ENCODE data around the gene NMNAT3. TPM values are rescaled to one million over a fixed set of nuclear protein-coding genes. Genes with fewer than 3 reads are reported as not detected.

NMNAT3 gene
- total RNA-seq, 2 donors from 2014 or later: 1.2 to 1.6 TPM

GRCh38 chr3:139695426-139696313 lies 17.9 kb upstream of the NMNAT3 start:
- Histone ChIP-seq H3K4me1 (ENCODE audit: control insufficient read depth, insufficient read depth, low read length) (no peaks in the 10 kb centered on the region), H3K9me3 (ENCODE audit: control insufficient read depth, low read length) (no peaks in the 10 kb centered on the region), H3K9ac (ENCODE audit: extremely low read depth, low read length, poor library complexity, severe bottlenecking) (no peak overlapping the region), H3K36me3 (ENCODE audit: control insufficient read depth, insufficient read depth, low read length) (no peaks in the 10 kb centered on the region), H3K27ac (ENCODE audit: low read depth, low read length) (no peak overlapping the region), H3K4me3 (ENCODE audit: low read length) (no peak overlapping the region), H3K27me3 (ENCODE audit: control insufficient read depth, insufficient read depth, low read length, poor library complexity, severe bottlenecking) (peaks cover 3% of the 10 kb centered on the region)
- Mint-ChIP-seq H3K4me1 (peaks cover 7% of the 10 kb centered on the region), H3K4me3 (no peak overlapping the region), H3K9me3 (no peaks in the 10 kb centered on the region), H3K27ac (no peak overlapping the region), H3K36me3 (ENCODE audit: low read depth) (no peaks in the 10 kb centered on the region), H3K27me3 (ENCODE audit: insufficient read depth) (peaks cover 4% of the 10 kb centered on the region)
- 81 to 83% methylated on average over 5 to 6 of the region's 6 CpGs for WGBS, 2 experiments (ENCODE audit: insufficient coverage in 1 of 2, insufficient read length in 1 of 2)
- TF ChIP-seq CTCF (conservative IDR thresholded peaks at IDR 0.05): no peak
- DNase-seq: no peak

GRCh38 chr3:139695007-139695406 lies 17.2 kb upstream of the NMNAT3 start:
- Mint-ChIP-seq H3K27me3 (ENCODE audit: insufficient read depth) (no peaks in the 10 kb centered on the region), H3K4me3 (no peak overlapping the region), H3K4me1 (peaks cover 7% of the 10 kb centered on the region), H3K9me3 (no peaks in the 10 kb centered on the region), H3K36me3 (ENCODE audit: low read depth) (no peaks in the 10 kb centered on the region), H3K27ac (no peak overlapping the region)
- Histone ChIP-seq H3K27me3 (ENCODE audit: control insufficient read depth, insufficient read depth, low read length, poor library complexity, severe bottlenecking) (no peaks in the 10 kb centered on the region), H3K4me1 (ENCODE audit: control insufficient read depth, insufficient read depth, low read length) (no peaks in the 10 kb centered on the region), H3K9ac (ENCODE audit: extremely low read depth, low read length, poor library complexity, severe bottlenecking) (no peak overlapping the region), H3K4me3 (ENCODE audit: low read length) (no peak overlapping the region), H3K9me3 (ENCODE audit: control insufficient read depth, low read length) (no peaks in the 10 kb centered on the region), H3K27ac (ENCODE audit: low read depth, low read length) (no peak overlapping the region), H3K36me3 (ENCODE audit: control insufficient read depth, insufficient read depth, low read length) (no peaks in the 10 kb centered on the region)
- no peak for DNase-seq
- 67 to 90% methylated on average over 1 to 3 of the region's 3 CpGs for WGBS, 2 experiments (ENCODE audit: insufficient coverage in 1 of 2, insufficient read length in 1 of 2)
- TF ChIP-seq CTCF (conservative IDR thresholded peaks at IDR 0.05): no peak

- TF ChIP-seq CTCF (conservative IDR thresholded peaks at IDR 0.05): no peak
- Histone ChIP-seq H3K4me1 (ENCODE audit: control insufficient read depth, insufficient read depth, low read length) (no peaks in the 10 kb centered on the region), H3K9ac (ENCODE audit: extremely low read depth, low read length, poor library complexity, severe bottlenecking) (no peak overlapping the region), H3K27me3 (ENCODE audit: control insufficient read depth, insufficient read depth, low read length, poor library complexity, severe bottlenecking) (no peaks in the 10 kb centered on the region), H3K27ac (ENCODE audit: low read depth, low read length) (no peak overlapping the region), H3K36me3 (ENCODE audit: control insufficient read depth, insufficient read depth, low read length) (no peaks in the 10 kb centered on the region), H3K4me3 (ENCODE audit: low read length) (no peak overlapping the region), H3K9me3 (ENCODE audit: control insufficient read depth, low read length) (no peaks in the 10 kb centered on the region)
- no peak overlapping the region for H3K4me3 Mint-ChIP-seq
- H3K36me3 Mint-ChIP-seq (ENCODE audit: low read depth): no peaks in the 10 kb centered on the region
- no peaks in the 10 kb centered on the region for H3K9me3 Mint-ChIP-seq
- peaks cover 7% of the 10 kb centered on the region for H3K4me1 Mint-ChIP-seq
- DNase-seq: no peak
- H3K27ac Mint-ChIP-seq: no peak overlapping the region
- H3K27me3 Mint-ChIP-seq (ENCODE audit: insufficient read depth): no peaks in the 10 kb centered on the region
- WGBS, 2 experiments (ENCODE audit: insufficient coverage in 1 of 2, insufficient read length in 1 of 2): 88% methylated on average over 1 of the region's 1 CpG; no CpG with 5 or more reads in 1 of the 2 experiments
These were observed 16.8 kb upstream of the NMNAT3 start for GRCh38 chr3:139694542-139694941.
